Common myeloid progenitor, CD34-positive (primary cell): ENCODE data around the gene ATP11A.
"Not testable (repeated sequence)": the region's sequence is repeated elsewhere in the genome, so short reads cannot be mapped to it uniquely, and the experiment has no call there.

Experiments used
- CTCF ChIA-PET: fragments of 350-600 bp; sonication (Branson Sonifier 250); formaldehyde crosslinking; loops from one replicate; lab custom pipeline; 2021; ENCODE audit warnings: antibody characterized with exemption; lab: Charles Lee
- POLR2A ChIA-PET: fragments of 350-600 bp; sonication (Branson Sonifier 250); formaldehyde crosslinking; loops from one replicate; lab custom pipeline; 2021; ENCODE audit warnings: antibody characterized with exemption; lab: Charles Lee
- DNase-seq, 3 donors: peaks; one replicate each; pipeline versions ENCODE4 v3.0.0 to v3.0.0-alpha.2; 2013
- H3K27ac ChIP-seq, 2 experiments: 1 replicate in 1 of 2; 2 replicates in 1 of 2; pipeline ENCODE4 v1.7.0; 2013; ENCODE audit warnings: inconsistent platforms in 2 of 2, low read length in 2 of 2, mild to moderate bottlenecking in 2 of 2, low read depth in 1 of 2, moderate library complexity in 1 of 2; ENCODE audit not compliant: severe bottlenecking in 2 of 2, insufficient read depth in 1 of 2, poor library complexity in 1 of 2
- H3K27me3 ChIP-seq, 5 experiments: replicated peaks in 2 of 5; 1 replicate in 3 of 5; 2 replicates in 2 of 5; pipeline versions ENCODE4 v1.6.1 to v1.7.0; 2013; ENCODE audit warnings: low read length in 4 of 5, mild to moderate bottlenecking in 2 of 5, moderate library complexity in 2 of 5, inconsistent platforms in 1 of 5; ENCODE audit not compliant: insufficient read depth in 5 of 5, control insufficient read depth in 4 of 5
- H3K36me3 ChIP-seq, 4 experiments: 1 replicate in 2 of 4; 2 replicates in 2 of 4; pipeline versions ENCODE4 v1.6.1 to v1.7.0; 2013; ENCODE audit warnings: low read length in 3 of 4, control low read depth in 1 of 4, mild to moderate bottlenecking in 1 of 4; ENCODE audit not compliant: control insufficient read depth in 4 of 4, insufficient read depth in 4 of 4
- H3K4me1 ChIP-seq, 4 experiments: 1 replicate in 3 of 4; 2 replicates in 1 of 4; pipeline versions ENCODE4 v1.6.1 to v1.7.1; 2013; ENCODE audit warnings: low read length in 3 of 4, mild to moderate bottlenecking in 3 of 4, control low read depth in 1 of 4, inconsistent platforms in 1 of 4, moderate library complexity in 1 of 4; ENCODE audit not compliant: control insufficient read depth in 4 of 4, insufficient read depth in 4 of 4; ENCODE audit errors: control extremely low read depth in 1 of 4
- H3K4me3 ChIP-seq, 7 experiments: 1 replicate in 4 of 7; 2 replicates in 3 of 7; pipeline versions ENCODE4 v1.5.1 to v1.7.0; 2013; ENCODE audit warnings: mild to moderate bottlenecking in 7 of 7, low read length in 6 of 7, moderate library complexity in 6 of 7, inconsistent platforms in 2 of 7, low read depth in 2 of 7, control low read depth in 1 of 7; ENCODE audit not compliant: insufficient read depth in 4 of 7, control insufficient read depth in 1 of 7; ENCODE audit errors: extremely low read depth in 1 of 7
- H3K9me3 ChIP-seq, 5 experiments: 1 replicate in 4 of 5; 2 replicates in 1 of 5; pipeline versions ENCODE4 v1.6.1 to v1.7.1; 2013; ENCODE audit warnings: low read length in 4 of 5, mild to moderate bottlenecking in 2 of 5, inconsistent platforms in 1 of 5, low read depth in 1 of 5, moderate library complexity in 1 of 5; ENCODE audit not compliant: control insufficient read depth in 4 of 5, insufficient read depth in 2 of 5; ENCODE audit errors: control extremely low read depth in 1 of 5
- WGBS: methylation state at CpG from one replicate; pipeline ENCODE4 v1.1.5; 2013; ENCODE audit not compliant: insufficient coverage; 5-methylcytosine and 5-hydroxymethylcytosine counted together

ATP11A gene

GRCh38 chr13:112859128-112859816 lies 169.4 kb downstream of the ATP11A start:
- Histone ChIP-seq H3K27me3 (no peaks in the 10 kb centered on the region), H3K36me3 (peaks cover 0 to 63% (median 17%) of the 10 kb centered on the region in 4 experiments), H3K4me3 (no peak overlapping the region), H3K4me1 (no peaks in the 10 kb centered on the region), H3K9me3 (no peaks in the 10 kb centered on the region), H3K27ac (no peak overlapping the region)
- DNase-seq, result no peak
- 95% methylated on average over 21 of the region's 22 CpGs for WGBS
- POLR2A ChIA-PET, result no interaction called here
- CTCF ChIA-PET, result interaction anchor here (1.2 kb wide), 1 partner anchor 219 kb away, joined by 3 read pairs; no protein-coding TSS in a partner anchor

GRCh38 chr13:112859817-112860190 lies 170.0 kb downstream of the ATP11A start:
- Histone ChIP-seq H3K27me3 (no peaks in the 10 kb centered on the region), H3K27ac (no peak overlapping the region), H3K36me3 (peaks cover 0 to 58% (median 15%) of the 10 kb centered on the region in 4 experiments), H3K4me3 (no peak overlapping the region), H3K9me3 (no peaks in the 10 kb centered on the region), H3K4me1 (no peaks in the 10 kb centered on the region)
- DNase-seq, result no peak
- WGBS, result 85% methylated on average over 6 of the region's 7 CpGs
- POLR2A ChIA-PET, result interaction anchor here (0.7 kb wide), 1 partner anchor 379 kb away, joined by 3 read pairs; no protein-coding TSS in a partner anchor
- CTCF ChIA-PET, result interaction anchor here (1.2 kb wide), 1 partner anchor 220 kb away, joined by 3 read pairs; no protein-coding TSS in a partner anchor

- Histone ChIP-seq H3K27ac (no peak overlapping the region), H3K27me3 (no peaks in the 10 kb centered on the region), H3K4me3 (no peak overlapping the region), H3K4me1 (no peaks in the 10 kb centered on the region), H3K9me3 (no peaks in the 10 kb centered on the region), H3K36me3 (peaks cover 0 to 56% (median 10%) of the 10 kb centered on the region in 4 experiments)
- ChIA-PET CTCF (interaction anchor here (1.8 kb wide), 1 partner anchor 12 kb away, joined by 4 read pairs; no protein-coding TSS in a partner anchor), POLR2A (no interaction called here)
- 97% methylated on average over 32 of the region's 32 CpGs for WGBS
- no peak for DNase-seq
Observed at GRCh38 chr13:112861876-112862615, 172.2 kb downstream of the ATP11A start.

GRCh38 chr13:112863356-112863755 lies 173.5 kb downstream of the ATP11A start:
- H3K36me3 ChIP-seq, result peaks cover 3 to 59% (median 5%) of the 10 kb centered on the region in 4 experiments
- POLR2A ChIA-PET, result not testable (repeated sequence)

GRCh38 chr13:112865478-112865877 lies 175.6 kb downstream of the ATP11A start:
- 92% methylated on average over 14 of the region's 14 CpGs for WGBS
- H3K27ac ChIP-seq, H3K9me3 ChIP-seq, DNase-seq, CTCF ChIA-PET, H3K27me3 ChIP-seq, H3K4me3 ChIP-seq: not testable (repeated sequence)
- POLR2A ChIA-PET, result interaction anchor here (0.6 kb wide), 1 partner anchor 424 kb away, joined by 7 read pairs; no protein-coding TSS in a partner anchor
- peaks cover 0 to 15% (median 7%) of the 10 kb centered on the region in 4 experiments for H3K4me1 ChIP-seq
- H3K36me3 ChIP-seq, result peaks cover 0 to 50% (median 4%) of the 10 kb centered on the region in 4 experiments

More at GRCh38 chr13:112863356-112863755, 173.5 kb downstream of the ATP11A start:
- not testable (repeated sequence) for H3K27ac ChIP-seq, DNase-seq, H3K4me3 ChIP-seq, H3K9me3 ChIP-seq, H3K27me3 ChIP-seq, H3K4me1 ChIP-seq
- CTCF ChIA-PET, result interaction anchor here (1.8 kb wide), 1 partner anchor 11 kb away, joined by 4 read pairs; no protein-coding TSS in a partner anchor
- 100% methylated on average over 8 of the region's 17 CpGs for WGBS

GRCh38 chr13:112867301-112867711 lies 177.5 kb downstream of the ATP11A start:
- POLR2A ChIA-PET, result no interaction called here
- WGBS, result 97% methylated on average over 17 of the region's 18 CpGs
- no peak for DNase-seq
- peaks cover 0 to 6% (median 0%) of the 10 kb centered on the region in 5 experiments for H3K9me3 ChIP-seq
- no peaks in the 10 kb centered on the region for H3K27me3 ChIP-seq
- H3K4me1 ChIP-seq, result peaks cover 0 to 33% (median 16%) of the 10 kb centered on the region in 4 experiments
- H3K36me3 ChIP-seq, result peaks cover 0 to 42% (median 1%) of the 10 kb centered on the region in 4 experiments
- CTCF ChIA-PET, result interaction anchor here (1.4 kb wide), 1 partner anchor 227 kb away, joined by 3 read pairs; no protein-coding TSS in a partner anchor
- no peak overlapping the region for H3K27ac ChIP-seq
- no peak overlapping the region for H3K4me3 ChIP-seq
